OCI-LY3 (cell line): Measurements from ENCODE around the gene KIAA1671.

Experiments
- H2AFZ ChIP-seq: fragments of 200-600, 300-600 bp; shearing (Covaris generic); 2 replicates; pipeline ENCODE4 v1.6.0; 2014; ENCODE audit warnings: antibody characterized with exemption, low read depth, low read length
- H3K27ac ChIP-seq: fragments of 200-600, 300-600 bp; sonication (generic); 2 replicates; pipeline ENCODE4 v1.5.1; 2014; ENCODE audit warnings: mild to moderate bottlenecking, low read length, moderate library complexity, mixed read lengths
- H3K27me3 ChIP-seq: fragments of 200-600, 300-600 bp; sonication (generic); 2 replicates; pipeline ENCODE4 v1.6.1; 2014; ENCODE audit warnings: low read depth, low read length, mixed read lengths
- H3K36me3 ChIP-seq: fragments of 200-600, 300-600 bp; sonication (generic); replicated peaks from 2 replicates; pipeline ENCODE3; 2014; ENCODE audit warnings: low read depth, low read length, mixed read lengths
- H3K4me1 ChIP-seq: fragments of 300-600, 200-600 bp; sonication (generic); 2 replicates; pipeline ENCODE4 v1.6.1; 2014; ENCODE audit warnings: low read length, mixed read lengths
- H3K4me2 ChIP-seq: fragments of 200-600, 300-600 bp; sonication (generic); 2 replicates; pipeline ENCODE4 v1.6.1; 2014; ENCODE audit warnings: low read length, mixed read lengths
- H3K4me3 ChIP-seq: fragments of 300-600, 200-600 bp; sonication (generic); 2 replicates; pipeline ENCODE4 v1.5.1; 2014; ENCODE audit warnings: antibody characterized with exemption, mild to moderate bottlenecking, low read length, moderate library complexity
- H3K79me2 ChIP-seq: fragments of 300-600, 200-600 bp; shearing (Covaris generic); 2 replicates; pipeline ENCODE4 v1.6.1; 2014; ENCODE audit warnings: mild to moderate bottlenecking, low read length, mixed read lengths
- H3K9ac ChIP-seq: fragments of 300-600, 200-600 bp; shearing (Covaris generic); 2 replicates; pipeline ENCODE4 v1.6.0; 2014; ENCODE audit warnings: mild to moderate bottlenecking, low read length, moderate library complexity
- H3K9me3 ChIP-seq: fragments of 200-600, 300-600 bp; shearing (Covaris generic); 2 replicates; pipeline ENCODE4 v1.6.1; 2014; ENCODE audit warnings: low read length, mixed read lengths; ENCODE audit not compliant: insufficient read depth
- H4K20me1 ChIP-seq: fragments of 200-600, 300-600 bp; sonication (generic); 2 replicates; pipeline ENCODE4 v1.6.1; 2016; ENCODE audit warnings: low read length, mixed read lengths; ENCODE audit not compliant: insufficient read depth
- CTCF ChIP-seq: fragments of 200-600, 300-600 bp; sonication (generic); IDR thresholded peaks from 2 replicates; pipeline ENCODE4 v1.5.1; 2014; ENCODE audit warnings: antibody characterized with exemption, low read length, low read depth
- EZH2phosphoT487 ChIP-seq: fragments of 200-600 bp; shearing (Covaris generic); IDR thresholded peaks from 2 replicates; pipeline ENCODE4 v1.6.1; 2018; ENCODE audit warnings: antibody characterized with exemption, mixed run types, low read depth

Gene KIAA1671

GRCh38 chr22:25061605-25062376 is 109.3 kb downstream of the KIAA1671 start:
- Histone ChIP-seq H3K4me2 (no peak overlapping the region), H3K4me1 (0 out of 2 replicates have a peak, but pooled peaks cover 3% of the 10 kb centered on the region), H2AFZ (no peak overlapping the region), H3K9ac (no peak overlapping the region), H3K36me3 (no peaks in the 10 kb centered on the region), H4K20me1 (no peaks in the 10 kb centered on the region), H3K79me2 (no peaks in the 10 kb centered on the region), H3K27ac (no peak overlapping the region), H3K9me3 (no peaks in the 10 kb centered on the region), H3K4me3 (no peak overlapping the region), H3K27me3 (peaks cover 4% of the 10 kb centered on the region)
- TF ChIP-seq CTCF = no peak
- no peak for TF ChIP-seq EZH2phosphoT487

GRCh38 chr22:25062386-25063085 is 110.0 kb downstream of the KIAA1671 start:
- no peak overlapping the region for H3K27ac ChIP-seq
- H4K20me1 ChIP-seq = no peaks in the 10 kb centered on the region
- H3K4me3 ChIP-seq = no peak overlapping the region
- H3K4me1 ChIP-seq = no peaks in the 10 kb centered on the region
- no peaks in the 10 kb centered on the region for H3K79me2 ChIP-seq
- H3K36me3 ChIP-seq = no peaks in the 10 kb centered on the region
- no peak for TF ChIP-seq CTCF
- no peak for TF ChIP-seq EZH2phosphoT487
- peaks cover 4% of the 10 kb centered on the region for H3K27me3 ChIP-seq
- no peak overlapping the region for H2AFZ ChIP-seq
- no peak overlapping the region for H3K9ac ChIP-seq
- H3K4me2 ChIP-seq = no peak overlapping the region
- H3K9me3 ChIP-seq = no peaks in the 10 kb centered on the region

- Histone ChIP-seq H3K4me3 (no peak overlapping the region), H3K79me2 (no peaks in the 10 kb centered on the region), H3K27ac (no peak overlapping the region), H3K4me1 (peaks cover 4% of the 10 kb centered on the region), H3K27me3 (peaks cover 18% of the 10 kb centered on the region), H3K36me3 (no peaks in the 10 kb centered on the region), H3K4me2 (no peak overlapping the region), H3K9me3 (no peaks in the 10 kb centered on the region), H3K9ac (no peak overlapping the region), H4K20me1 (no peaks in the 10 kb centered on the region), H2AFZ (no peak overlapping the region)
- TF ChIP-seq CTCF (no peak), EZH2phosphoT487 (no peak)
These were observed 112.5 kb downstream of the KIAA1671 start for GRCh38 chr22:25064894-25065560.

- H4K20me1 ChIP-seq = no peaks in the 10 kb centered on the region
- H3K4me2 ChIP-seq = no peak overlapping the region
- TF ChIP-seq CTCF (no peak), EZH2phosphoT487 (no peak)
- H3K4me3 ChIP-seq = no peak overlapping the region
- no peaks in the 10 kb centered on the region for H3K9me3 ChIP-seq
- H3K4me1 ChIP-seq = peaks cover 20% of the 10 kb centered on the region
- no peaks in the 10 kb centered on the region for H3K79me2 ChIP-seq
- H3K27me3 ChIP-seq = peaks cover 31% of the 10 kb centered on the region
- H3K9ac ChIP-seq = no peak overlapping the region
- H2AFZ ChIP-seq = no peak overlapping the region
- H3K27ac ChIP-seq = no peak overlapping the region
- no peaks in the 10 kb centered on the region for H3K36me3 ChIP-seq
These were observed 114.4 kb downstream of the KIAA1671 start for GRCh38 chr22:25066861-25067435.
